Fibroblast of skin of right quadriceps (primary cell): ENCODE data around the gene SSR2.
"Not testable (repeated sequence)": the region's sequence is repeated elsewhere in the genome, so short reads cannot be mapped to it uniquely, and the experiment has no call there.

ENCODE experiments used
- DNase-seq: peaks from one replicate; pipeline ENCODE4 v3.0.0-alpha.2; 2013

Gene SSR2

DNA sequence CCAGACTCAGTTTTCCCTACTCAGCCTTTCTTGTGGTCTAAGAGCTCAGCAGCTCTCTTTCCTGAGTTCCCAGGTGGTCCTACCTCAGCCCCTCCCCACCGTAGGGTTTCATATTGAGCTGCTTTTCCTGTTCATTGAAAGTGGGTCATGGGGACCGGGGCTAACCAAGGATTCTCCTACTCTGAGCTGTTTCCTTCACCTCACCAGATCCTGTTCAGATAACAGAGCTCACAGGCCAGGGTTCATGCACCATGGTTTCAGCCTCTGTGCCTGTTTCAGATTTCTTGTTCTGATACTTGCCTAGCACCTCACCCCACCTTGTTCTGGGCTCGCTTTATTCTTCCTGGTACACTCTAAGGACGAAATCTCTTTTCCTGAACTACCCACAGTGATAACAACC, 24.3 kb upstream of the SSR2 start:
- DNase-seq = no peak

DNA sequence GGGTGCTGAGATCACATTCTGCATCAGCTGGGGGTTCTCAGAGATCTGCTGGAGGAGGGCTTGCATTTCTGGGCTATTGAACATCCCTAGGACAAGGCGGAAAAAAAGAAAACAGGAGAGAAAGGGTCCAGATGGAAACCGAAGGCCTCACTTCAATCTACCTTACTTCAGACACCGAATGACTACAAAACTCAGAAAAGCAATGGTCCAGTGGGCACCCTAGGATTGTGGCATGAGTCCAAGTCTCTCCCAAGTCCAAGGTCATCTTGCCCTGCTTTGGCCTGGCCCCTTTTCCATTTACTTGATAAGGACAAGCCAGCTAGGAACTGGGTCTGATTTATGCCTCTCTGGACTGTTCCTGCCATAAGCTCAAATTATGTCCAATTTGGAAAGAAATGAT, 22.1 kb upstream of the SSR2 start:
- no peak for DNase-seq

DNA sequence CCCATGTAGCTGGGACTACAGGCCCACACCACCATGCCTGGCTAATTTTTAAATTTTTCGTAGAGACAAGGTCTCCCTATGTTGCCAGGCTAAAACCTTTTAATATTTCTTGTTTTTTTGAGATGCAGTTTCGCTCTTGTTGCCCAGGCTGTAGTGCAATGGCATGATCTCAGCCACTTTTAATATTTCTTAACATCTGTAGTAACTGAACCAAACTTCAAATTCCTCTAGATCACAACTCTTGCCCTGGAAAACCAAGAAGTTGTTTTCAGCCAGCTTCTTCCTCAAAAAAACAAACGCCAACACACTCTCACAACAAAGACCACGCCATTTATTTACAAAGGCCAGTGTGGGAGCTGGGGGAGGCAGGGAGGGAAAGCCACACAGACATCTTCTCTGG, 14.2 kb upstream of the SSR2 start:
- DNase-seq = not testable (repeated sequence)

DNA sequence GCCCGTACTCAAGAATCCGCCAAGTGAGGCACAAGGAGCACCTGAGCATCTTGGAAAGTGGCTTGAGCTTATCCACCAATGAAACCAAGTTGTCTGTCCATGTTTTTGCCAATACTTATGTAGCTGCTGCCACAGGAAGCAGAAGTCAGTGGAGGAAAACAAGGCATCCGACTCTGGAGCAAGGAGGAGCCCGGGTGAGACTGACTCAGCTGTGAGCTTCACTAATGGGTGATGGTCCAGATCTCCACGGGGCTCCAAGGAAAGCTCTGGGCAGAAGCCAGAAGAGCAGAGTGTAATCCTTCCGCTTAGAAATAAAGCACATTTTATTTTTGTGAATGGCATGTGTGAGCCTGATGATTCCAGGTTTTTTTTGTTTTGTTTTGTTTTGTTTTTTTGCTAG, 12.3 kb upstream of the SSR2 start:
- peak; percentile 20 for DNase-seq

DNA sequence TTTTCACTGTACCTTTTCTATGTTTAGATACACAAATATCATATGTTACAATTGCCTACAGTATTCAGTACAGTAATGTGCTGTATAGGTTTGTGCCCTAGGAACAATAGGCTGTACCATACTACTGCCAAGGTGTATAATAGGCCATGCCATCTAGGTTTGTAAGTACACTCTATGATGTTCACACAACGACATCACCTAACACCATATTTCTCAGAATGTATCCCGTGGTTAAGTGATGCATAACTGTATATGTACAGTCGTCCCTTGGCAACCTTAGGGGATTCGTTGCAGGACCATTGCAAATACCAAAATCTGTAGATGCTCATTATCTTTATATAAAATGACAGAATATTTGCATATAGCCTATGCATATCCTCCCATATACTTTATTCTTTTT, 5.8 kb upstream of the SSR2 start:
- DNase-seq = no peak

DNA sequence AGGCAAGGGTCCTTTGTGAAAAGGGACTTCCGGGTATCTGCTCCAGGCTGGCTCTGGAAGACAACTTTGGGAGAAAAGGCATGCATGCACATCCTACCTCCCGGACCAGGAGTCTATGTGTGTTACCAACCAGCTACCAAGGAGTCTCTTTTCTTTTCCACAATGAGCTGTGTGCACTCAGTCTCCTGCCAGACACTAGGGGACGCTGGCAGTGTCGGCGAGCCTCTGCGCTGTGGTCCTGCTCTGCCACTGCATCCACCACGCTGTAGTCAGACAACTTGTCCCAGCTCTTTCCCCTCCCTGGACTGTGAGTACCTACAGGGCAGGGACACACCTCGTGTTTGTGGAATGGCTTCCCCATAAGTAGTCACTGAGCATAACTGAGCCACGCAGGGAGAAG, 5.1 kb upstream of the SSR2 start:
- DNase-seq = peak; percentile 23

DNA sequence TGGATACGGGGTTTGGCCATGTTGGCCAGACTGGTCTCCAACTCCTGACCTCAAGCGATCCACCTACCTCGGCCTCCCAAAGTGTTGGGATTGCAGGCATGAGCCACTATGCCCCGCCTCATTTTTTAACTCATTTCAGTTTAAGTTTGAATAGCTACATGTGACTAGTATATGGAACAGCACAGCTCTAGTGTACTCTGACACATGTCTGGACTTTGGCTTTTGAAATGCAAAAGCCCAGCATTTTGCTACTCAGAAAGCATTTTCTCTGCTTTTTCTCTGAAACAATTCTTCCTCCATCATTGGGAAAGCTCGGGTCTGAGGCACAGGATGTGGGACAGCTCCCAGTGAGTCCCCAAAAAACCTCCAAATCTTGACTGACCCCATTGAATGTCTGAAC, 4.0 kb upstream of the SSR2 start:
- no peak for DNase-seq

DNA sequence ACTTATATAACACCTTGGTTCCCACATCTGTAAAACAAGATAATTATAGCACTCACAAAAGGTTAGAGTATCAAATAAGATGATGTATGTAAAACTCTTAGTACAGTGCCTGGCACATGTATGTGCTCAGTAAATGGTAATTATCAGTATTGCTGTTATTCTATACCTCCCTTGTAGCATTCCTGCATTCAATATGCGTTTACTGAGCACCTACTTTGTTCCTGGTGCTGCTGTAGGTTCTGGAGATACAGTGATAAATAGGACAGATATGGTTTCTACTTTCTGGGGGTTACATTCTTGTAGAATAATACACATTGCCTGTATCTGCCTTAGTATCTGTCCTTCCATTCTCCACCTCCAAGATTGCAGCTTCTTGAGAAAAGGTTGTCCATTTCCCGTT, 1.2 kb upstream of the SSR2 start:
- DNase-seq = no peak

DNA sequence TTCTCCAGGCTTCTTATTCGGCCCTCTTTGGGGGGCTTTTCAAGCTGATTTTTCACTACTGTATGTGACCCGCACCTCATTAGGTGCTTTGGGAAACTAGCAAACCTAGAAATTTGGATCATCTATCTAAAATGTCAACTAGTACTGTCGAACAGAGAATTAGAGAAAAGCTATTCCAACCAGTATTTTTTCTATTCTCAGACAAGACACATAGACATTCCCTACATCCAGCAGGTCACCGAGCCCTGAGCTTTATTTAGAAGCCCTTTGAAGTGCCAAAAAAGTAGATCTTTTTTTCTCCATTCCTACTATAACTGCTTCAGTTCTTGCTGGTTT, 310 bp upstream of the SSR2 start:
- no peak for DNase-seq

DNA sequence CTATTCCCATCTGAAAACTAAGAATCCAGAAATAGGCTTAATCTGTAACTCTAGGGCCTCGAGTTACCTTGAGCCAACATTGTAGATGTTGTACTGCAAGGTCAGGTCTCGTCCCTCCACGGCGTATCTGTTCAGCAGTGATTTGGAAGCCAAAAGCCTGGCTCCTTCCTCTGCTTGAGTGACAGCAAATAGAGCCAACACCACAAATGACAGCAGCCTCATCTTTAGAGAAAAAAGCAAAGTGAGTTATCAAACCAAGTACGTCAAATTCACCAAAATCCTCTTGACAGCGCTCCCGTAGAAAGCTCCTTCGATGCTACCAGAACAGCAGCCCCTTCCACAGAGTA, 832 bp downstream of the SSR2 start:
- no peak for DNase-seq

DNA sequence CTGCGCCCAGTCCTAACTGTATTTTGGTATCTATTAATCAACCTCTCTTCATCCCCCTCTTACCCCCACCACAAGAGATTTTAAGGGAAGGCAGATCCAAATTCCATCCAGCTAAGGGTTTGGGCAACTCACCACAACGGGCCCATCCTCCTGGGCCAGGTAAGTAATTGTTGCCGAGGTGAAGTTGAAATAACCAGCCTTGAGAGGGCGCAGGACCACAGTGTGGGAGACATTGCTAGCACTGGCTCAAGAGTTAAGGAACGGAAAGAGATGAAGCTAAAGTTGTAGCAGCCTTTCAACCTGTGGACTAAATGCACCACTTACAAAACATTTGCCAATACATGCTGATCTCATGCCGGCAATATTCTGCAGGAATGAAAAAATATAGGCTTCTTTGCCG, 5.9 kb downstream of the SSR2 start:
- DNase-seq = no peak

DNA sequence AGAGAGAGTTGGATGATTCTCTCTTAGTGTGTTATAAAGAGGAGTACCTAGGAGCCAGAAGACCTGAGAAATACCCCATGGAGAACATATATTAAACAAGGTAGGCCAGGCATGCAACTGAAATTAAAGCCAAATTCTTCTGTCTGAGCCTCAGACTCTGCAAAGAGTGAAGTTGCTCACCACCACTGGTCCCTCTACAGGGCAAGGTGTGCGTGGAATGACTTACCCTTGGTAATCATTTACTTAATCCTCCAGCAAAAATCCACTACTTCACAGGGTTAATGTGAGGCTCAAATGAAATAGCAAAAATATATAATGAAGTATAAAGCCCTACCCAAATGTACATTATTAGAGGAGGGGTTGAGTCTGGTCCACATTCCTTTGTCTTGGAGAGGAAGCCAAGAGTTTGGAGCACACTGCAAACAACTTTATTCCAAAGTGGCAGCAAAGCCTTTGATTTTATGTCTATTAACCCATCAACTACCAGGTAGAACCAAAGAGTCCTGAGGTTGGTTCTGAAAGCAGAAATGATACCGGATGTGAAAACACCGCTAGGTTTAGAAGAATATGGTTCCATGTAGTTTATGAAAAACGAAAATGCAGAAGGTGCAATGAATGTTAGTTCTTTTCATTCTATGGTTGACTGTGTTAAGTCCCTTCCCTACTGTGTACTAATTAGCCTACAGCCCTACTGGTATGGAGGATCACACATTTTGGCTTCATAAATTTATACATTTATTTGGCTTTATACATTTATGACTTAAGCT, 8.5 kb downstream of the SSR2 start:
- no peak for DNase-seq

DNA sequence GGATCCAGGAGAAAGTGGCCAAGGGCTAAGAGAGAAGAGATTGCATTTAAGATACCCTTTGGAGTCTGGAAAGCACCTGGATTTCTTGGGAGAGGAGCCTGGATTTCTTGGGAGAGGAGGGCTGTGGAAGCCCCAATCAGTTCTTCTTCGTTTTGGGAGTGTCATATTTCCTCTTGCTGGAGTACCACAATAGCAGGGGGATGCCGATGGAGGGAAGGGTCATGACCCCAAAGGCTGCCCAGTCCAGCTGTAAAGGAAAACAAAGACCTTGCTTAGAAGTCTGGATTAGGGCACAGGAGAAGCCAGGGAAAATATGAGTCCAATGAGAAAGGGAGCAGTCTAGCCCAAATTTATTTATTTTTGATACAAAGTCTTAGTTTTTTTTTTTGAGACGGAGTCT, 11.3 kb downstream of the SSR2 start:
- DNase-seq = no peak

DNA sequence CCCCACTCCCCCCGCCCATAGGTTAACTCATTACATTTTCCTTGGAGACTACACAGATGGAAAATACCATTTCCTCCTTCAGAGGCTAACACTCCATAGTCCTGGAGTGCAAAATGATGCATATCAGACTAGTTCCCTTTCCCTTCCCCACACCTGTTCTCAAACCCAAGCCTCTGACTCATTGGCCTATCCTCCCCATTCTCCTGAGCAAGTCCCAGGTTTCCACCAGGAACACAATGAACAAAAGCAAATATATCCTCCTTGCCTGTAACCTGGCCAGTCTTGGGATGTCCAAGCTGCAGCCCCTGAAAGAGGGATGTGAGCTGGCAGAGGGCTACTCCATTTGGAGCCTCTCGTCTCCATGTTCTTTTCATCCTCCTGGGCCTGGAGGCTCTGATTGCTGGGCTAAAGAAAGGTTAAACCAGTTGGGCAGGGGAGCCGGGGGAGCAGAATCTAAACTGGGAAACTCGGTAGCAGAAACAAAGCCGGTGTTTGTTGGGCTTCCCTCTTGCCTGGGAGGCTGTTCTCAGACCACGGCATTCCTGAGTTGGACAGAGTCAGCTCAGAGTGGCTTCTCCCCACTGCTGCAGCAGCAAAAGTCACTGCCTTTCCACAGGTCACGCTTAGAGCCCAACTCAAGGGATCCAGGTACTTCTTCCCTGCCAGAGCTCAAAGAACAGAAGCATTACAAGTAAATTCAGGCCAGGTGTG, 13.9 kb downstream of the SSR2 start:
- no peak for DNase-seq

DNA sequence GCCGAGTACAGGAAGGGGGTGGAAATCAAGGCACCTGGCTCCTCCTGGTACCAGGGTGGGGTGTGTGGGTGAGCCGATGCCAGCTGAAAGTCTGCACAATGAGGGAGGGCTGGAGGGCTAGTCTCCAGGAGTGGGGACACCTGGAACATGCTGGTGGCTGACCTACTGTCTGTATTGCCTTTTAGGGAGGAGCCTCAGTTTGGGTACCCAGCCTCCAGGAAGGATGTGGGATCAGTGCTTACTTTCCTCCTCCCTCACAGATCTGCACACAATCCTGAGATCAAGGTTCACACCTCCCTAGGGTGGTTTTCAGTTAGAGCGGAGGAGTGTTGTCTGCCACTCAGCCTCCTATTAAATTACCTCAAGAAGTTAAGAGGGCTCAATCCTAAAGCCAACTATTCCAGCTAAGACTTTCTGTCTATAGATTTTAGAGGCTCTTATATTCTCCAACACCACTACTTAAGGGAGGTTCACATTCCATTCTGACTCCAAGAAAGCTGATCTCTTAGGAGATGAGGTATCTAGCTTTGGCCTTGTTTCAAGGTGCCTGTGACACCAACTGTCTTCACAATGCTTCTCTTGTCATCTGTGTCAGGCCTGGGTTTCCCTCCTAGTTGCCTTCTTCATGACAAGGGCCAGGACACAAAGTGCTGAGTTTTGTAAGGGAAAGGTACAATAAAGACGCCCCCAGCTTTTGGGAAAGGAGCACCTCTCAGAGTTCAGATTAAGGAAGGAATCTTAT, 15.7 kb downstream of the SSR2 start:
- DNase-seq = no peak

DNA sequence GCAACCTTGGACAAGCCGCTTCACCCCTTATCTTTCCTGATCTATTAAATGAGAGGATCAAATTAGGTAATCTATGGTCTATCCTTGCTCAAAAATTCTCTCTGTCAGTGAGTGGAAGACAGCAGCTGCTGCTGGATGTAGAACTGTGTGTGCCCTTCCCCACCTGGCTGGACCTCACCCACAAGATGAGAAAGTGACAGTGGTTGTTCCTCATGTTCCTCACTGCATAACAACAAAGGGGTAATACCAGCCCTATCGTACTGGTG, 16.9 kb downstream of the SSR2 start:
- no peak for DNase-seq

DNA sequence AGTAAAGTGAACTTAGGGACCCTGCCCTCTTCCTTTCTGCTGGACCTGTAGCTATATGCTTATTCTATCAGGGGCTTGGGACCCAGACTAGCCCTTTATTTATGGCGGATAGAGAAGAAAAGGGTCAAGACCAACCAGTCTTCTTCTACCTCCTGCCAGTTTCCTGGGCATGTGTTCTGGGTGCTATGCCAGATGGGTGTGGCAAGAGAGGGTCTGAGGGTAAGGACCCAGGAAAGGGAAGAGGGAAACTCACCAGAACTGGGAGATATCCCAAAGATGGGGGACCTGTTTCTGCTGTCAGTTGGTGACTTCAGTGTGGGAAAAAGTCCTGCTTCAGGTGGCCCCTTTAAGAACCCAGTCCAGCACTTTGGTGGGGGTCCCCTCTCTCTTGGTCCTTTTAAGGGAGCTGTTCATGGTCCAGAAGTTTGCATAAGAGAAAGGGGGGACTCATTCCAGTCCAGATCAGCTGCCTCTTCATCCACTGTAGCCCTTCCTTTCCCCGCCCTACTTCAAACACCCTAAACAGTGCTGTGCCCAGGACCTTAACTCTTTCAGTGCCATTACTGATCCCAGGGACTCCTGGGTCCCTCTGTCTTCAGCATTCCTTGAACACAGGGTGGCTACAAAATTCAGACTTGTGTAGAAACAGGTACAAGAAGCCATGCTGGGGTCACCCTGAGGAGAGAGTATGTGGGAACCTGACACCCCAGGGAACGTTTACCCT, 18.4 kb downstream of the SSR2 start:
- no peak for DNase-seq

DNA sequence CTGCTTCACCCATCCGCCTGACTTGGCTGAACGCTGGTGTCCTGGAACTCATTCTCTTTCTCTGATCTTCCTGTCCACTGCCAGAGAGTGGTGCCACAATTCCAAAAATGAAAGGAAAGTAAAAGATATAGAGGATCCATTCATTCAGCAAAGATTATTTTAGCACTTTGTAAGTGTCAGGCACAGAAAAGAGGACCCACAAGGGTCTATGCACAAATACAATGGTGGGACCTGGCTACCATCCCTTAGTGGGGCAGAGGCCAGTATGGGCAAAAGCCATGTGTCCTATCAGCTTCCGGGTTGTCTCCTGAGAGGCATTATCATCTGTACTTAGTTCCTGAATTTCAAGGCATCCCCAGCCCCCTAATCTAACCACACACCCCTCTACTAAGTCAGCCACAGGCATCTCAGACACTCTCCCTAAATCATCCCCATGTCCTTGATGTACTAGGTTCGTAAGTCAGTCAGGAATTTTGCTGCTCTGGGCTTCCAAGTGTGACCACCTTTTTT, 19.0 kb downstream of the SSR2 start:
- DNase-seq = peak; percentile 78

DNA sequence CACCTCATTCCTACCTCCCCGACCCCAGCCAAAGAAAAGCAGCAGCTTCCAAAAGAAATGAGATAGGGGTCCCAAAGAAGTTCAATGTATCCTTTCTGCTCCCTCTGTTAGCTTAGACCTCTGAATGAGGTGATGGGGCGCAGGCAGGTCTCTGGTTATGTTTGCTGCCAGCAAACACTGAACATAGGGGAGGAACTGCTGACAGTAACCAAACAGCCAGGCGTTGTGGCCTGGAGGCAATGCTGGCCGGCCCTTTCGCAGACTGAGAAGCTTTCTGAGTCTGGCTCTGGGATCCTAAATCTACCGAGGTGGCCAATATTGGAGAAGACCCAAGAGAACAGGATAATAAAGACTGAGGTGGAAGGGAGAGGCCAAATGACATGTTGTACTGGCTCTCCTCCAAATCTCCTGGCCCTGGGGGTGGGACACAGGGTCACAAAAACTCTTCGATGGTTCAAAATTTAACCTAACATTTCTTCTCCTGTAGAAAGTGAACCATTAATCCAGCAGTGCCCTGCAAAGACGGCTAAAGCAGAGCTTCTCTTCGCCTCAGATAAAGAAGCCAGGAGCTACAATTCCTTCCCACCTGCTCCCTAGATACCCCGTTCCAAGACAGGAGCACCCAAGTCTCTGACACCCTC, 19.6 kb downstream of the SSR2 start:
- DNase-seq = no peak

DNA sequence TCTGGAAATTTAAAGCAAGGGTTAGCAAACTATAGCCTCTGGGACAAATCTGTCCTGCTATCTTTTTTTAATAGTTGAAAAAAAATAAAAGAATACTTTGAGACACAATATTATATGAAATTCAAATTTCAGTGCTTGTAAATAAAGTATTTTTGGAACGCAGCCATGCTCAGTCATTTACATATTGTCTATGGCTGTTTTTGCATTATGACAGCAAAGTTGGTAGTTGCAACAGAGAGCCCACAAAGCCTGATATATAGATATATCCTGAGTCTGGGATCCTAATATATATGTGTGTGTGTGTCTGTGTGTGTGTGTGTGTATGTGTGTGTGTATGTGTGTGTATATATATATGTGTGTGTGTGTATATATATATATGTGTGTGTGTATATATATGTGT, 20.8 kb downstream of the SSR2 start:
- no peak for DNase-seq

DNA sequence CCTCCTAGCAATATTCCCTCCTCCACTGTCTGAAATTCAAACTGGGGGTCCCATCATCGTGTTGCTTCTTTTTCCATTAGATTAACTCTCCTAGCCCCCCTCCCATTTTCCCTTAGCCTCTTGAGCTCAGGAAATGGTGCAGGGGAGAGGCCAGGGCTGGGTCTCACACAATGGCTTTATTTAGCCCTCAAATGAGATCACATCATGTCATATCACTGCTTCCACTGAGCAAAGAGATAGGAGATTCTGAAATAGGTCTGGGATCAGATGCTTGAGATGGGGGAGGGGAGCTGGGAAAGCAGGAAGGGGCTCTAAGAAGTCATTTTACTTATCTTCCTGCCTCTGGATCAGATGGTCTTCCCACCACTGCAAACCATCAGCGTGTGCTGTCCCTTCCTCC, 24.6 kb downstream of the SSR2 start:
- no peak for DNase-seq

DNA sequence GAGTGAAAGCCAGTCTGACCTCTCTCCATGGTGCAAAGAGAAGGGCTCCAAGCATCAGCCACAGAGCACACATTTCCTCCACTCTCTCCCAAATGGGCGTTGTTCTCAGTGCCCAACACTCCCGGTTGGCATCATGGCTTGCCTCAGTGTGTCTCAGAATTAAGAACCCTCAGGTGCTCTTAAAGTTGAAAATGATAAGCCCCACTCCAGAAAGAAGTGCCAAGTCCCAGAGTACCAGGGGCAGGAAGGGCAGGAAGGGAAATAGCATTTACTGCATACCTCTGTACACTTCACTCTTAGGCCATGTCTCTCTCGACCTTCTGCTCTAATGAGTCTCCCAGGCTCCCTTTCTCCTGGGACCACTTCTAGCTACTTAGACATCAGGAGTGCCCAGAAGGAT, 27.2 kb downstream of the SSR2 start:
- no peak for DNase-seq

DNA sequence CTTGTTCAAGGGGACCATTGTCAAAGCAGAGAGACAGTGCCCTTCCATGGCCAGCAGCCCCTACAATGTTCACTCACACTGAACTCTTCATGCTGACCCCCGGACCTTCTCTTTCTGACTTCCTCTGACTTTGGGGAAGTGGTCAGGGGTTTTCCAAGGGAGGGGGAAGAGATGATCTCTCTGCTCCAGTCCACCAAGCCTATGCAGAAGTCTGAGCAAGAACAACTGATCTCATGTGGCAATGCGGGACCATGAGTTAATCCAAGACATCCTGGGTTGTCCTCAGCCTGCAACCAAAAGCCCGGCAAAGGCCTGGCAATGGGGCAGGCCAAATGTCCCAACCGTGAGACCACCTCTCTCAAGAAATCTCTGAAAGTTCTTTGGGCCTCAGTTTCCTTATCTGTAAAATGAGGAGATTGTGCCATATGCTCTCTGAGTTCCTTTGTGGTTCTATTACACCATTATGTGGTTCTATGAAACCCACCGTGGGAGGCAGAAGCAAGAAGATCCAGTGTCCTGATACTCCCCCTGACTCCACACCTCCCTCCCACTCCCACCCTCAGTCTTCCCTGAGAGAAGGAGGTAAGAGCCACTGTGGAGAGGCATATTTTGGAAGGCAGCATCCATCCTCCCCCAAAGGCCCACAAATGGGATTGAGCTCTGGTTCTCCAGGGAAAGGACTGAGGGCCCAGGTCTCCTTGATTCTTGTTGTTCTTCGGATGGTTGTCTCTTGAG, 30.6 kb downstream of the SSR2 start:
- no peak for DNase-seq
